Mesothelial cell of epicardium (in vitro differentiated cells): ENCODE measurements around the gene DMD. TPM values are rescaled to one million over a fixed set of nuclear protein-coding genes. Genes with fewer than 3 reads are reported as not detected.

Experiments
- DNase-seq, 2 experiments: peaks; one replicate each; pipeline ENCODE4 v3.0.0; 2021; ENCODE audit warnings: low spot score in 2 of 2; ENCODE audit not compliant: unreplicated experiment in 2 of 2
- H3K27ac Mint-ChIP-seq: 2 replicates; pipeline ENCODE4 v1.8.0; 2021; ENCODE audit warnings: mixed read lengths
- H3K27me3 Mint-ChIP-seq: 2 replicates; pipeline ENCODE4 v1.8.0; 2021; ENCODE audit warnings: low read depth, mixed read lengths
- H3K36me3 Mint-ChIP-seq: 2 replicates; pipeline ENCODE4 v1.8.0; 2021; ENCODE audit warnings: mixed read lengths
- H3K4me1 Mint-ChIP-seq: 2 replicates; pipeline ENCODE4 v1.8.0; 2021; ENCODE audit warnings: mixed read lengths
- H3K4me3 Mint-ChIP-seq: 2 replicates; pipeline ENCODE4 v1.8.0; 2021; ENCODE audit warnings: mild to moderate bottlenecking, moderate library complexity, mixed read lengths
- H3K9me3 Mint-ChIP-seq: 2 replicates; pipeline ENCODE4 v1.8.0; 2021; ENCODE audit warnings: mixed read lengths
- CTCF ChIP-seq: fragments of 200-600 bp; sonication (generic); IDR thresholded peaks from one replicate; pipeline ENCODE4 v1.5.0; 2021; ENCODE audit warnings: antibody characterized with exemption; ENCODE audit not compliant: unreplicated experiment
- total RNA-seq: library from RNA; stranded (reverse); gene quantifications from 3 replicates; pipeline ENCODE4 v1.2.1, GENCODE V29; 2021

Gene DMD
- total RNA-seq, 1 donor from 2014 or later: 79.4 TPM

GRCh38 chrX:31376408-31377022 lies 1834.8 kb downstream of the DMD start:
- Mint-ChIP-seq H3K9me3 (peaks cover 30% of the 10 kb centered on the region), H3K27ac (no peak overlapping the region), H3K36me3 (no peaks in the 10 kb centered on the region), H3K4me3 (no peak overlapping the region), H3K4me1 (peaks cover 12% of the 10 kb centered on the region), H3K27me3 (peaks cover 4% of the 10 kb centered on the region)
- DNase-seq: no peak
- TF ChIP-seq CTCF: no peak

GRCh38 chrX:31374786-31375185 lies 1836.6 kb downstream of the DMD start:
- no peak overlapping the region for H3K4me3 Mint-ChIP-seq
- peaks cover 4% of the 10 kb centered on the region for H3K27me3 Mint-ChIP-seq
- H3K4me1 Mint-ChIP-seq: peaks cover 12% of the 10 kb centered on the region
- H3K36me3 Mint-ChIP-seq: peaks cover 1% of the 10 kb centered on the region
- no peak for TF ChIP-seq CTCF
- H3K27ac Mint-ChIP-seq: no peak overlapping the region
- H3K9me3 Mint-ChIP-seq: peaks cover 28% of the 10 kb centered on the region
- DNase-seq: no peak

- no peak for DNase-seq
- Mint-ChIP-seq H3K27me3 (no peaks in the 10 kb centered on the region), H3K4me3 (no peak overlapping the region), H3K4me1 (peaks cover 11% of the 10 kb centered on the region), H3K36me3 (peaks cover 3% of the 10 kb centered on the region), H3K27ac (no peak overlapping the region), H3K9me3 (peaks cover 34% of the 10 kb centered on the region)
- no peak for TF ChIP-seq CTCF
Observed at GRCh38 chrX:31371956-31372355, 1839.4 kb downstream of the DMD start.

- Mint-ChIP-seq H3K27me3 (no peaks in the 10 kb centered on the region), H3K4me3 (no peak overlapping the region), H3K36me3 (peaks cover 3% of the 10 kb centered on the region), H3K27ac (no peak overlapping the region), H3K9me3 (peaks cover 44% of the 10 kb centered on the region), H3K4me1 (no peaks in the 10 kb centered on the region)
- DNase-seq: no peak
- TF ChIP-seq CTCF: no peak
Observed at GRCh38 chrX:31367816-31368215, 1843.5 kb downstream of the DMD start.

GRCh38 chrX:31366041-31366440 lies 1845.3 kb downstream of the DMD start:
- no peak for DNase-seq
- no peak overlapping the region for H3K27ac Mint-ChIP-seq
- peaks cover 3% of the 10 kb centered on the region for H3K36me3 Mint-ChIP-seq
- H3K27me3 Mint-ChIP-seq: no peaks in the 10 kb centered on the region
- H3K4me3 Mint-ChIP-seq: no peak overlapping the region
- no peak for TF ChIP-seq CTCF
- H3K9me3 Mint-ChIP-seq: peaks cover 38% of the 10 kb centered on the region
- no peaks in the 10 kb centered on the region for H3K4me1 Mint-ChIP-seq
